GM21619 (cell line): ENCODE data around the gene TFAP2A.

Experiments
- ATAC-seq: cut with Tn5 transposase; IDR thresholded peaks from one replicate; pipeline ENCODE4 v1.9.1; 2021; ENCODE audit not compliant: unreplicated experiment

TFAP2A gene

DNA sequence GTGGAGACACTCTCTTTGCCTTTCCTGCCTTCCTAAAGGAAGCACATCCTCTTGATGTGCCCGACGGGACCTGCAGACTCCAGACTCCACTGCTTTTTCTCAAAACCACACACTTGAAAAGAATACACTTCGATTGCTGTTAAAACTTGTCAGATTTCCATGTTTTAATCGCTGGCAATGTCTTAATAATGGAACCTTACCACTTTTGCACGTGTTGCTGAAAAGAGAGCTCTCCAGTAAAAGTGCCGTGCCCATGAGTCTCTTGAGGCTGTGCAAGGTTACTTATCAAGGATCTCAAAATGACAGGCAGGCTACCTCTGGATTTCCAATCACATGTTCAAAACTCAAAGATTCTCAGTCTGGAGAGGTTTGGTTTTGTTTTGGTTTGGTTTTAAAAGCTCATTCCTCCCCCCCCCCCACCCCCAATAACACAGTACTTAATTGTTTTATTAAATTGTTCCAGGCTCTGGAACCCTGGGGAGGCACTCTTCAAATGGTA is 12.0 kb upstream of the TFAP2A start:
- no peak for ATAC-seq

DNA sequence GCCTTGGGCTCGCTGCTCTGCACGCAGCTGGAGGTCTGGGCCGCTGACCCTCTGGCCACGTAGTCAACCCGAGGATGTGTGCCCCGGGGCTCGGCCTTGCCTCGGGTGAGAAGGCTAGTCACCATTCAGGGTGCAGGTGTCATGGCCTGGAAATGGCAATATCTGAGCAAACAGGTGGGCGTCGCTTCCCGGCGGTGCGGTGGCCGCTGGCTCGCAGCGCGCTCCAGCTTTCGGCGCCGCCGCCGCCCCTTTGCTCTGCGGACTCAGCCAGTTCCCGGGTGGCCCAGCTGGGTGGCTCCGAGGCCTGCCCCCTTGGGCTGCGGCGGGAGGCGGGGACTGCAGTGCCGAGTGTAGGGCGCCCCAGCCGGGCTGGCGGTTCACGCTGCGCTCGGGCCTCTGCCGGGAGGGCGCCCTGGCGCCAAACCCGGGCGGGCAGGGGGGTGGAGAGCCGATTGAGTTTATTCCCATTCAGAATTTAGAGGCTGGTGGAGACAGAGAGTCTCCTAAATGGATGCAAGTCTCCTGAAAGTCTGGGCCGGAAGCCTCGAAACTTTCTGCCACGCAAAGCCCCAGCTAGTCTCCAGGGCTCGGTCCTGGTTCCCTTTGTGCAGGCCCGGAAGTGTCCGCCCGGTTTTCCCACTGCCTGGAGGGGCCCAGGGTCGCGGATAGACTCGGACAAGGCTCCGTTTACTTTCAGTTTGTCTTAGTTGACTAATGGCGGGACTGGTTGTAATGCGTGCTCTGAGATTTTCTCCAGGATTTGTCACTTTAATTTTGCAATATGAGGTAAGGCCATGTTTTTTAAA is 11.3 kb upstream of the TFAP2A start:
- peak; percentile 61 for ATAC-seq

GRCh38 chr6:10425176-10425974 is 10.5 kb upstream of the TFAP2A start:
- no peak for ATAC-seq

DNA sequence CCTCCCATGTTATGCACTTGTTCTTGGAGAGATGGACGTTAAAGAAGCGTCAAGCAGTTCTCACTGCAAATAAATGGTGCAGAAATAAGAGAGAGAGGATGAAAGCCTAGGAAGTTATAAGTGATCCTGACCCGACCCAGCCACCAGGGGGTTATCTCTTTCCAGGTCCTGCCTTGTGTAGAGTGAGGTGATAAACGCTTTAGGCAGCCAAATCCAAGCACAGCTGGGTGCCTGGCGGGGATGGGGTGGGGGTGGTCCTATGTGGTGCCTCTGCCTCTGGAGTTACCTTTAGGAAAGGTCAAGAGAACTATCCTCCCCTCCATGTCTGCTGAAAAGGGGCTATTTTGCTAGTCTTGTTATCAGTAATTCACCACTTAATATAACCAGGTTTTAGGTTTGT is 9.2 kb upstream of the TFAP2A start:
- no peak for ATAC-seq

- no peak for ATAC-seq
Observed at GRCh38 chr6:10422737-10423034, 7.8 kb upstream of the TFAP2A start.

GRCh38 chr6:10421921-10422736 is 7.3 kb upstream of the TFAP2A start:
- ATAC-seq: no peak

- no peak for ATAC-seq
Observed at GRCh38 chr6:10421158-10421920, 6.5 kb upstream of the TFAP2A start.

DNA sequence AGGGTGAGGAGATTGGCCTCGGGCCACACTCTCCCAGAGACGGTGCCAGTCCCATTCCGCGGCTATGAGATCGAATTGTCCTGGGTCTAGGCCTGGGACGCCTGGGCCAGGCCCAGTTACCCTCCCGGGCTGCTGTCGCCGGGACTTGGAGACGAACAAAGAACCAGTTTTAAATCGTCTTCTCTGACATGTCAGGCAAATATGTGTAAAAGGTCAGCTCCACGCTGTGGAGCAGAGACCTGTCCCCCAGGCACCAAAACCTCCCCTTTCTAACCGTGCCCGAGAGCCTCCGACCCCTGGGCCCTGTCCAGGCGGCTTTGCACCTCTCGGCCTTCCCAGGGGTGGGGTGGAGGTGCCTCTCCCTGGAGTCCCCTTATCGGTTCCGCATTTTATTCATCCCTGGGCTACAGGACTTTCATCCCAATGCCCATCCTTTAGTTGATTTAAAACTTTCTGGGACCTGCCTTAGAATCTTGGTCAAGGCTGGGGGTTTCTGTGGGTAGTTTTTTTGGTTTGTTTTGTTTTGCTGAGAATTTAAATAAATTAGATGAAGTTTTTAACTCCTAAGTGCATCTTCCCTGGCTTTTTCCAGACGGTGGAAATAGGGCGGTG is 5.8 kb upstream of the TFAP2A start:
- ATAC-seq: no peak

DNA sequence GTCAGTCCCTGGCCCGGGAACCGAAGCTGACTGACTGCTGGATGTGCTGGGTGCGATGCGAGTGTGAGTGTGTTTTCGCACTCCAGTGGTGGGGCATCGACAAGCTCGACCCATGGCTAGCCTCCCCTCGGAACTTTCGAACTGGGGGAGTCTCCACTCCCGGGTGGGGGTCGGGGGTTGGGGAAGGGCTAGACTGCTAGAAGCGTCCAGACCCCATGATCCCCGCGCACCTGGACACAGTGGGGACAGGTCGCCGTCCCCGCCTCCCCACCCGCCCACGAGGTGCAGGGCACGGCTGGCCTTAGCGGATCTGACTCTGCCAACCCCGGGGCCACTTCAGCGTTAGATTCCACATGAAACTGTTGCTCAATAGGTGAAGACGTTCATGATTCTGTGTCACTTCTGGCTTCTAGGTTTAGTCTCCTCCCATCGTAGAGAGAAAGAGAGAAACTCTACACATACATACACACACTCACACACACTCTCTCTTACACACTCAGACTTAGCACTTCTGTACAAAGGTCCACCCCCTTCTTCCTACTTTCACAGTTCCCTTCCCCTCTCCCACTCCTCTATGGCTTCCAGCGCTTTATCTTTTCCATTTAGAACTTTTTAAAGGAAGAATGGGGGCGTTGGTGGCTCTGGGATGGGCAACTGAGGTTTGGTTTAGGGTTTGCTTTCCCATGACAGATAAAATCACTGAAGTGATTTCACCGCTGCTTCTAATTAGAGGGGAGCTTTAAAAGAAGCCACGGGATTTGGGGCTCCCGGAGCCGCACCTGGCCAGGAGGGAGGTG is 5.1 kb upstream of the TFAP2A start:
- ATAC-seq: no peak

DNA sequence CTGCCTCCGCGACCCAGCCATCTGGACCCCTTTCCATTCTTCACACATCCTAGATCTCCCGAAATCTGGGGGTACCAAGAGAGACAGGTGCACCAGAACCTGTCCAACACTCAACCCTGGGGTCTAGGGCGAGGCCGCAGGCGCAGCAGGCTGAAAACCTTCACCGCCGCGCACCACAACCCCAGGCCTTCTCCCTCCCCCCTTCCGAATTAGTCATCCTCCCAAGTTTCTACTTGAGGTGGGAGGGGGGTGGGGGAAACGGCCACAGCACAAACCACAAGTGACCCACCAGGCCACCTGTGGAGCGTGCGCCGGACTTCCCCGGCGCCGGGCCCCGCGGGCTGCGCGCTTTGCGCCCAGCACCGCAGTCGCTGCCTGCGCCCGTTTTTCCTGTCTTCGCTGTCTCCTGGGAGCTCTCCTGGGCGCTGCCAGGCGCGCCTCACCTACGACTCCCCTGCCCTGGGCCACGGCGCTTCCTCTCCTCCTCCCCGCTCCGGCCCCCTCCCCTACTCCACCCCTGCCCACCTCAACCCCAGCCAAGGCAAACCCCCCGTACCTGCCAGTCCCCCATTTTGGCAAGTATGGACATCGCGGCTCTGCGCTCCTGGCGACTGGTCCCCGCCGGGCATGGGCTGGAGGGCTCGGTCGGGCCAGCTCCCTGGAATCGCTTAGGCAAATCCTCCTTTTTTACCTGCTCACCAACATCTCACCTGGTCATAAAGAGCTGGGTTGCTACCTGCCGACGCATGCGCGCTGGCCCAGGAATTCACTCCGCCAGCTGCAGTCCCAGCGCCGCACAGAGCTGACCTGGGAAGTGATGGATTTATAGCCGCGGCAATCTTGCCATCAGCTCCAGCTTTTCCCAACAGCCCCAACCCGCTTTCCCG is 4.2 kb upstream of the TFAP2A start:
- no peak for ATAC-seq

GRCh38 chr6:10418361-10418861 is 3.5 kb upstream of the TFAP2A start:
- no peak for ATAC-seq

- ATAC-seq: no peak
Observed at GRCh38 chr6:10417681-10418104, 2.8 kb upstream of the TFAP2A start.

GRCh38 chr6:10416863-10417641 is 2.2 kb upstream of the TFAP2A start:
- no peak for ATAC-seq

GRCh38 chr6:10416516-10416862 is 1.6 kb upstream of the TFAP2A start:
- no peak for ATAC-seq

DNA sequence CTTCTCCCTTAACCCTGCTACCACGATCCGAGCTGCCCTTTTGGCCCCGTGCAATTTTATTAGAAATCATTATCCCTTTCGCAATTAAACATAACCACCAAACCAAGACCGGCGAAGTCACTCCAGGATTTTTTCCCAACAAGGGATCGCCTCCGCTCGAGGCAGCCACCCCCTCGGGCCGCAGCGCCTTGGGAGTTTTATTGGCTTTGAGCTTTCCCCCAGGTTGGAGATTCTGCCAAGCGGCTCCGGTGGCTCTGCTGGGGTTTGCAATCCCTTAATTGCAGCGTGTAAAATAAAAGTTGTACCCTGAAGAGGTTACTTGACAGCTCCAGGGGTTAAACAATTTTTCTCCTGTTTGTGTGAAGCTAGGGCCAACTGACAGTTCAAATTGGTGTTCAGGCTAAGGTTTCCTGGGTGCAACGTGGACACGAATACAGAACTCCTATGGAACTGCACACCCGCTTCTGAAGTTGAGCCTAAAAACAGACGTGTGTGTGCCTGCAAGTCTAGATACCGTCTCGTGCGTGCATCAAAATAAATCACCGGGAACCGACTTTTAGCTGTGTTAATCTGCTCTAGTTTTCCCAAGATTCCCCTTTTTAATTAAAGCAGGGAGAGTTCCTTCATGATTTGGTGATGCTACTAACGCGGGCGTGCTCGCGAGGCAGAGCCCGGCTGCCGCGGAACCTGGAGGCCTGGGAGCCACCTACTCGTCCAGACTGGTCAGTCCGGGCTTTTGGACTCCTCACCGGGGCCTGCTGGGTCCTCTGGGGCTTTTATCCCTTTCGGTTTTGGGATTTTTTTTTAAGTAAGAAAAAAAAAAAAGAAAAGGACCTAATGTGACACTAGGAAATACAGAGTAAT is 975 bp upstream of the TFAP2A start:
- ATAC-seq: no peak

- no peak for ATAC-seq
Observed at GRCh38 chr6:10413850-10414738, 780 bp downstream of the TFAP2A start.
